Choroid plexus epithelial cell (primary cell): ENCODE measurements around the gene TRPM8.

ENCODE experiments used
- DNase-seq: peaks from one replicate; pipeline ENCODE4 v3.0.0-alpha.2; 2010; ENCODE audit warnings: low read depth
- H3K4me3 ChIP-seq: 2 replicates; pipeline ENCODE4 v1.5.1; 2011; ENCODE audit warnings: low read depth, mild to moderate bottlenecking, control low read depth, low read length, moderate library complexity
- CTCF ChIP-seq: conservative IDR thresholded peaks from 2 replicates; pipeline ENCODE4 v1.5.1; 2011; ENCODE audit warnings: low read depth, mild to moderate bottlenecking, control low read depth, inconsistent platforms, low read length, moderate library complexity

The TRPM8 gene

DNA sequence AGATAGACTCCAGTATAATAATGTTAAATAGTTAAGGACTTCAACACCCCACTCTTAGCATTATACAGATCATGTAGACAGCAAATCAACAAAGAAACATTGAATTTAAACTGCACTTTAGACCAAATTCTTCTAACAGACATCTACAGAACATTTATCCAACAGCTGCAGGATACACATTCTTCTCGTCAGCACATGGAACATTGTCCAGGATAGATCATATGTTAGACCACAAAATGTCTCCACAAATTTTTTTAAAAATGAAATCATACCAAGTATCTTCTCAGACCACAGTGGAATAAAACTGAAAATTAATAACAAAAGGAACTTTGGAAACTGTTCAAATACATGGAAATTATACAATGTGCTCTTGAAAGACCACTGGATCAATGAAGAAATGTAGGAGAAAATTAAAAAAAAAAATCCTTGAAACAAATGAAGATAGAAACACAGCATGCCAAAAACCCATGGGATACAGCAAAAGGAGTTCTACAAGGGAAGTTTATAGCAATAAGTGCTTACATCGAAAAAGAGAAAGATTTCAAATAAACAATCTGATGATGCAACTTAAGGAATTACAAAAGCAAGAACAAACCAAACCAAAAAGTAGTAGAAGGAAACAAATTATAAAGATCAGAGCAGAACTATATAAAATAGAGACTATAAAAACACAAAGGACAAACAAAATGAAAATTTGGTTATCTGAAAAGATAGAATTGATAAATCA lies 121.1 kb downstream of the TRPM8 start:
- H3K4me3 ChIP-seq, result no peak overlapping the region
- peak; percentile 73 for DNase-seq
- no peak for TF ChIP-seq CTCF

DNA sequence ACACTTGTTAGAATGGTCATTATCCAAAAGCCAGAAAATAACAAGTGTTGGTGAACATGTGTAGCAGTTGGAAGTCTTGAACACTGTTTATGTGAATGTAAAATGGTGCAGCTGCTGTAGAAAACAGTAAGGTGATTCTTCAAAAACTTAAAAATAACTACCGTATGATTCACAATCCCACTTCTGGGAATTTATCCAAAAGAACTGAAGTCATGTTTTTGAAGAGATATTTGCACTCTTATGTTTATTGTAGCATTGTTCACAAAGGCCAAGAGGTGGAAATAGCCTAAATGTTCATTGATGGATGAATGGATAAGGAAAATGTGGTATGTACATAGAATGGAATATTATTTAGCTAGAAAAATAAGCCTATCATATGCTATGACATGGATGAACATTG lies 127.0 kb downstream of the TRPM8 start:
- DNase-seq, result peak; percentile 82
- H3K4me3 ChIP-seq, result no peak overlapping the region
- TF ChIP-seq CTCF, result no peak

GRCh38 chr2:234046521-234046920 lies 129.3 kb downstream of the TRPM8 start:
- no peak overlapping the region for H3K4me3 ChIP-seq
- DNase-seq, result no peak
- no peak for TF ChIP-seq CTCF

GRCh38 chr2:234047361-234047760 lies 130.2 kb downstream of the TRPM8 start:
- no peak for TF ChIP-seq CTCF
- DNase-seq, result no peak
- no peak overlapping the region for H3K4me3 ChIP-seq

DNA sequence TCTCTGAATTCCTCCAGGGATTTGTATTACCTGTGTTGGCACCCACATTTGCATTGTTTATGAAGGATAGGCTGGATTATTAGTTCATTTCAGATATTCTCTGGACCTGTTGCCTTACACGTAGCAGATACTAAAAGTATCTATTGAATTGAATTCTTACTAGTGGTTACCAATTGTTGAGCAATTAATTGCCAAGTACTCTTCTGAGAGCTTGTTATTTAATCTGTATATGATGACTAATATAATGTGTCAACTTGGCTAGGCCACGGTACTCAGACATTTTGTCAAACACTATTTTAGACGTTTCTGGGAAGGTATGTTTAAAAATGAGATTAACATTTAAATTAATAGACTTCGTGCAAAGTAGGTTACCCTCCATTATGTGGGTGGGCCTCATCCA lies 130.9 kb downstream of the TRPM8 start:
- TF ChIP-seq CTCF, result no peak
- no peak overlapping the region for H3K4me3 ChIP-seq
- no peak for DNase-seq

GRCh38 chr2:234050455-234051135 lies 133.4 kb downstream of the TRPM8 start, which contains the start of gene SPP2:
Gene SPP2 (plus strand): TSS chr2:234050702. CDS start chr2:234050787, 85 bp downstream.
- DNase-seq, result no peak
- TF ChIP-seq CTCF, result no peak
- no peak within 1 kb of the TSS for H3K4me3 ChIP-seq
